GM19328 (cell line): Measurements from ENCODE around the gene SERPING1.

Experiments used
- ATAC-seq: cut with Tn5 transposase; IDR thresholded peaks from one replicate; pipeline ENCODE4 v1.9.1; 2021; ENCODE audit warnings: mild to moderate bottlenecking, moderate library complexity; ENCODE audit not compliant: unreplicated experiment

The SERPING1 gene

GRCh38 chr11:57597461-57597915 lies at the start of gene SERPING1:
Gene SERPING1 (plus strand): TSS chr11:57597685. CDS start chr11:57598271, 586 bp downstream.
- ATAC-seq, result no peak

DNA sequence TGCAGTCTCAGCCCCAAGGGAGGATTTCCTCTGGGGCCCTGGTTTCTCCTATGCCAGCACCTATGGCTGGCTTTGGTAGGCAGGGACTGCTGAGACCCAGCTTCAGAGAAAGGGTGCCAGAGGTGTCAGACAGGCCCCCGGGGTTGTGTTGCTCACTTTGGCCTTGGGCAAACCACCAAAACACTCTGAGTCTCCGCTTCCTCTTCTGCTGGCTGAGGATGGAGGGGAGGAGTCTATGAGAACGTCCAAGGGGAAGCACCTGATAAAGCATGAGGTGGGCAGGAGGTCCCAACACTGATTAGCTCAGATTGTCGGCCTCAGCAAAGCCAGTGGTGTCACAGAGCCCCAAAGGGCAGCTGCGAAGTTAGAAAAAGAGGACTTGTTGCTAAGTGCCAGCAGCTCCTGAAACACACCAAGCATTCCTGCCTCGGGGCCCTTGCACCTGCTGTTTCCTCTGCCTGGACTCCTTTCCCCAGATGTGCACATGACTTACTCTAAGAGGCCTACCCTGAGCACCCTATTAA lies 49.6 kb upstream of the SERPING1 start:
- peak; percentile 74 for ATAC-seq

DNA sequence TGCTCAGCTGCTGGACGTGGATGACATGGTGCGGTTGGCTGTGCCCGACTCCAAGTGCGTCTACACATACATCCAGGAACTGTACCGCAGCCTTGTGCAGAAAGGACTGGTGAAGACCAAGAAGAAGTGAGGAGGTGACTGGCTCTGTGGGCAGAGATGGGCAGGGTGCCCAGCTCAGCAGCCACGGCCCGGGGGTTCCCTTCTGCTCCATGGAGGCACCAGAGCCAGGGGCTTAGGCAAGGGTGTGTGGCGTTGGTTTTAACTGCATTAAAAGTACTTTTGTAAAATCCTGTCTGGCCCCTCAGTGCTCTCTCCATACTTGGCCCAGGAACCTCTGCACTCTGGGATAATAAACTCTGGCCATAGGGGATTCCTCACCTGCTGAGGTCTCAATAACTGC lies 47.5 kb upstream of the SERPING1 start:
- ATAC-seq, result no peak

- no peak for ATAC-seq
Measured at GRCh38 chr11:57551941-57552340, 45.5 kb upstream of the SERPING1 start.

GRCh38 chr11:57552479-57552878 lies 45.0 kb upstream of the SERPING1 start:
- ATAC-seq, result no peak

- ATAC-seq, result no peak
Measured at GRCh38 chr11:57555393-57555792, 42.1 kb upstream of the SERPING1 start.

GRCh38 chr11:57556041-57556440 lies 41.4 kb upstream of the SERPING1 start:
- ATAC-seq, result no peak

DNA sequence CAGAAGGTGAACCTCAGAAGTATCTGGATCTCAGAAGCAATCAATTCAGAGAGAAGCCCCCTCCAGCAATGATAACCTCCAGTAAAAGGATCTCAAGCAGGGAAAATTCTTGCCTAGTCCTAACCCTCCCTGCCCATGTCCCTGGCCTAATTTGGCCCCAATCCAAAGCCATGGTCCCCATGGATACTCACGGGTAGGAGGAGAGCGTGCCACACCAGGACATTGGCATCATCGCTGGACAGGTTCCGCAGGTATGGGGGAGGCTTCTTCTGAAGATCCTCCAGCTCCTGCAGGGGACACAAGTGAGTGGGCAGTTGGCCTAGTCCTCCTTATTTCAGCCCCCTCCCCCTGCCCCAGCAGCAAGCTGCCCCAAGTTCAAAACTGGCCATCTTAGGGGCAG lies 37.3 kb upstream of the SERPING1 start:
- no peak for ATAC-seq

DNA sequence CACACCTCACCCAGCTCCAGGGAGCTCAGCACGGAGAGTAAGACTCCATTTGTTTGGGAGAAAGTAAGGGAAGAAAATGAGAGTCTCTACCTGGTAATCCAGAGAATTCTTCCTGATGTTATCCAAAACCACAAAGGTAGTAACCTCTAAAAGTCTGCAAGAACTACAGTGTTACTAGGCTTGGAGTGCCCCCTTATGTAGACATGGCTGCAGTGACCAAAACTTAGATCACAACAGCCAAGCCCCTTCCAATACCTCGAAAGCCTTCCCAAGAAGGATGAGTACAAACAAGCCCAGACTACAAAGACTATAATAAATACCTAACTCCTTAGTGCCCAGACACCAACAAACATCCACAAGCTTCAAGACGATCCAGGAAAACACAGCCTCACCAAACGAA lies 34.9 kb upstream of the SERPING1 start:
- no peak for ATAC-seq

DNA sequence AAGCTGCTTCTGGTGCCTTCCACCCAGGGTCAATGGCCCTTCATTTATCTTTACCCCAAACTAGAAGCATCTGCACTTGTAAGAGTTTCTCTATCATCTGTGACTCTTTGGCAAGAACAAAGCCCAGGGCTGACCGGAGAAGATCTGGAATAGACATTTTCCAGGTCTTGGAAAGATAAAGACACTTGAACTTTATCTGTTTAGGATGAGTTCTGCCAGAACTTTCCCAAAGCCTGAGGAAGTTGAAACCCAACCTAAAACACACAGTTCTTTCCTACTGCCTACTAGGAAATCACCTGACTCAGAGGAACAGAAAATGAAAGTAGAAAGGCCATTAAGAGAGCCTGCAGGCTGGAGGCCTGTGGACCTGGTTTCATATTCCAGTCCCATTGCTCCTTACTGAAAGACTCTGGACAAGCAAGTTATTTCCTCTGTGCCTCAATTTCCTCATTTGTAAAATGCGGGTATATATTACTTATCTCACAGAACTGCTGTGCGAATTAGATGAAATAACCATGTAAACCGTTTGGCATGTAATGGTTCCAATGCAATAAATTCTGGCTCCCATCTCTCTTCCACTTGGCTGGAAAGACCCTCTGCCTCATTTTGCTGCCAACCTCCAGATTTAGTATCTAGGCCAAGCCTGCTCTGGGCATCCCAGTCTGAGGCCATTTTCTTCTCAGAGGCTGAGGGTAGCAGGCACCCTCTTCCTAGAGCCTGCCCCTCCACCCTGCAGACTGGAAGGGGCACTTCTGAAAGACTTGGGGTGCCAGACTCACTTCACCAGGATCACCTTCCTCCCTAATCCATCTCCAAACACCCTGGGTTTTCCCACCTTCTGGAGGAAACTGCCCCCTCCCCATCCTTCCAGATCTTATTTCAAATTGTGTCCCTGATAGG lies 31.2 kb upstream of the SERPING1 start:
- ATAC-seq, result peak; percentile 58

DNA sequence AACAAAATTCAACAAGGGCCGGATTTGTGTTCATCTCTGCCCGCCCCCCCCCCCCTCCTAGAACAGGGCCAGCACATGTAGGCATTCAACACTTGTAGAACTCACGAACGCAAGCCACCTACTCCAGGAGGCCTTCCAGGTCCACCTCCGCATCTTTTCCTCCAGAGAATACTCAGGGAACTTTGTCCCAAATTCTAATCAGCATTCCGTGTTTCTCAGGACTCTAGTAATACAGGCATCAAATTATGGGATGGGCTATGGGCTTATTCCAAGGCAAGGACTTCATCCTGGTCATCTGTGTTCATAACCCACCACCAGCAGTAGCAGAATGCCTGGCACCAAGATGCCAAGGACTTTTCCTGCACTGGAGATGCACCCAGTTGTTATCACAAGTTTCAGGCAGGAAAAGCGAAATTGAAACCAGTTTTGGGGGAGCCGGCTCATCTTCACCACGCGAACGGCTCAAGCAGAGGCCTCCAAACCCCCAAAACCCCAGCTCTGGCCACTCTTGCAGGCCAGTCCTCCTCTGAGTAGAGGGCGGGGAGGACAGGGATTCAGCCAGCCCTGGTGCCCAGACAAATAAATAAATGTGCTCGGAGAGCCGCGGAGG lies 30.5 kb upstream of the SERPING1 start:
- no peak for ATAC-seq

DNA sequence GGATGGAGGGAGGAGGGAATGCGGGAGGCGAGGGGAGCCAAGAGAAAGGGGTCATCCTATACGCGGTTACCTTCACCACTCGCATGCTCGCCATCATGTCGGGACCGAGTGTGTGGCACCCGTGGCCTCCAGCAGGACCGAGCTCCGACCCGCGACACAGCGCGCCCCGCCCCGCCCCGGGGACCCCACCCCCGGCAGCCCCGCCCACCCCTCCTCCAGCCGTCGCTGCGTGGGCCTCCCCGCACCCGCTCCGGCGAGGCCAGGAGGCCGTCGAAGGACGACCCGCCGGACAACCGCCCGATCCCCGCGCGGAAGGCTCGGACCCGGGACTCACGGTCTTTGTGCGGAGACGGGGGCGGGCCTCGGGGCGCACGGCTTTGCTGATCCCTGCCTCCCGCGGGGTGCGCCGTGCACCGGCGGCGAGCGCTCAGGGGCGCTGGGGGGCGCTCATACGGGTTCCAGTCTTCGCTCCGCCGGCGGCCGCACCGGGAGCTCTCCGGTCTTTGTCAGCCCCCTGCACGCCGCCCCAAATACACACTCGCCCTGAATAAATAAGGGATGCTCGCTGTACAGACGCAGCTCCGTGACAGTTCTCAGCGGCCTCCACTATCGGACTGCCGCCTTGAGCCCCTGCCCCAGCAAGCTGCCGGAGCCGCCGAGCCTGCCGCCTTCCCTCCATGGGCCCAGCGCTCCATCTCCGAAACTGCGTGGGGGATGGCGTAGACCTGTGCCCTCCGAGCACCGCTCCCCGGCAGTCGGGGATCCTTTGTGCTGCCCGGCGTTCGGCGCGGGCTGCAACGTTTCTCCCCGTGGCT lies 29.8 kb upstream of the SERPING1 start, which contains the start of gene UBE2L6:
Gene UBE2L6, minus strand, starts transcription at position 158 of the 815 bp plus-strand sequence. Its CDS starts 61 bp downstream, at position 97.
- peak; percentile 52 for ATAC-seq

- ATAC-seq, result peak; percentile 13
Measured at GRCh38 chr11:57568330-57568766, 29.1 kb upstream of the SERPING1 start.

GRCh38 chr11:57571606-57572005 lies 25.9 kb upstream of the SERPING1 start:
- no peak for ATAC-seq

GRCh38 chr11:57574061-57574460 lies 23.4 kb upstream of the SERPING1 start:
- no peak for ATAC-seq

GRCh38 chr11:57584341-57584740 lies 13.1 kb upstream of the SERPING1 start:
- no peak for ATAC-seq

DNA sequence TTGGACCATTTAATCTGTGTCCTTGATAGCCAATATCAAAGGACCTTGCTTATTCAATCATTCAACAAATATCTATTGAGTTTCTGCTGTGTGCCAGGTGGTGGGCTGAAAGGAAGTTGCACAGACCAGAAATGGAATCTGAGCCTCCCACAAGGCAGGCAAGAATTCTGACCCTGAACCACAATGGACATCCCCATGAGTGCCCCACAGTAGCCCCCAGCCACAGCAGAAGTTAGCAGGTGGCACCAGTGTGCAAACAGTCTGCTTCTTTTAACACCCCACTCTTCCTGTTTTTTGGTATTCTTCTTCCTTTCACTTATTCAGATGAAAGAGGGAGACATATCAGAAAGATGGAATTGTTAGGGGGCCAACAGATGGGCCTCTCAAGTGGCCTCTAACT lies 12.2 kb upstream of the SERPING1 start:
- ATAC-seq, result no peak

GRCh38 chr11:57586711-57587245 lies 10.7 kb upstream of the SERPING1 start:
- ATAC-seq, result no peak

DNA sequence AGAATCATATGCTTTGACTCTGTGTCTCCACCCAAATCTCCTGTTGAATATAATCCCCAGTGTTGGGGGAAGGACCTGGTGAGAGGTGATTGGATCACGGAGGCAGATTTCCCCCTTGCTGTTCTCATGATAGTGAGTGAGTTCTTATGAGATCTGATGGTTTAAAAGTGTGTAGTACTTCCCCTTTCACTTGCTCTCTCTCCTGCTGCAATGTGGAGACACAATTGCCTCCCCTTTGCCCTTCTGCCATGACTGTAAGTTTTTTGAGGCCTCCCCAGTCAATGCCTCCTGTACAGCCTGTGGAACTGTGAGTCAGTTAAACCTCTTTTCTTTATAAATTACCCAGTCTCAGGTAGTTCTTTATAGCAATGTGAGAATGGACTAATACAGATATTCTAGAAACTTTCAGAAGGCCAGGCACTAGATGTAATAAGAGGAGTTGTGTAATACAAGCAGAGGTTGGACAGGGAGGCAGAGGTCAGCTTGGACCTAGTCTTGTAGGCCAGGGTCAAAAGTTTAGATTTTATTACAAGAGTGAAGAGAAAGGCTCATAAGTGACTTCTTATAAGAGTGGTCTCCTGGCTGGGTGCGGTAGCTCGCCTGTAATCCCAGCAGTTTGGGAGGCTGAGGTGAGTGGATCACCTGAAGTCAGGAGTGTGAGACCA lies 9.3 kb upstream of the SERPING1 start:
- ATAC-seq, result no peak

DNA sequence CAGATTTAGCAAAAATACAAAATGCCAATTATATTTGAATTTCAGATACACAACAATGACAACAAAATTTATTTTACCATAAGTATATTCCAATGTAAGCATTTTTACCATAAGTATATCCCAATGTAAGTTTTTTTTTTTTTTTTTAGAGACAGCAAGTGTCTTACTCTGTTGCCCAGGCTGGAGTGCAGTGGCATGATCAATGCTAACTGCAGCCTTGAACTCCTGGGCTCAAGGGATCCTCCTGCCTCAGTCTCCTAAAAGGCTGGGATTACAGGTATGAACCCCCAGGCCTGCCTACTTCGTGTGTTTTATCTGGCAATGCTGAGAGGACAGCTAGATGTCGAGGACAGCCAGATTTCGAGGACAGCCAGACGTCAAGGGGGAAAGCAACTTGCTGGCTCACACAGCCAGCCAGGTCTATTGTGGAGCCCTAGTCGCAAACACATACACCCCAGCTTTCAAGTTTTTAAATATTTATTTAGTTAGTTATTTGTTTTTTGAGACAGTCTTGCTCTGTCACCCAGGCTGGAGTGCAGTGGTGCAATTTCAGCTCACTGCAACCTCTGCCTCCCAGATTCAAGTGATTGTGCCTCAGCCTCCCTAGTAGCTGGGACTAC lies 1.1 kb upstream of the SERPING1 start:
- ATAC-seq, result no peak
